Trophoblast cell (in vitro differentiated cells and primary cell): ENCODE data around the gene RILP.
A peak's percentile ranks its signal among the peaks of the same experiment; 100 is the strongest.

Source experiments
- DNase-seq, 2 donors: peaks; one replicate each; pipeline ENCODE4 v3.0.0-alpha.2; 2016
- H2AFZ ChIP-seq: 2 replicates; pipeline ENCODE4 v1.6.1; 2013; ENCODE audit warnings: low read length, moderate library complexity, mild to moderate bottlenecking; ENCODE audit not compliant: insufficient read depth, poor library complexity
- H2AK5ac ChIP-seq: 2 replicates; pipeline ENCODE4 v1.6.1; 2013; ENCODE audit warnings: mild to moderate bottlenecking, low read length
- H2BK120ac ChIP-seq: 2 replicates; pipeline ENCODE4 v1.6.1; 2013; ENCODE audit warnings: low read length, mild to moderate bottlenecking, moderate library complexity; ENCODE audit not compliant: insufficient read depth, poor library complexity
- H2BK12ac ChIP-seq: 2 replicates; pipeline ENCODE4 v1.6.1; 2013; ENCODE audit warnings: mild to moderate bottlenecking, low read length, moderate library complexity
- H2BK5ac ChIP-seq: 2 replicates; pipeline ENCODE4 v1.6.1; 2013; ENCODE audit warnings: low read length, low read depth, moderate library complexity, mild to moderate bottlenecking; ENCODE audit not compliant: poor library complexity
- H3K14ac ChIP-seq: 2 replicates; pipeline ENCODE4 v1.6.1; 2013; ENCODE audit warnings: mild to moderate bottlenecking, low read length
- H3K18ac ChIP-seq: 2 replicates; pipeline ENCODE4 v1.6.1; 2013; ENCODE audit warnings: mild to moderate bottlenecking, low read length
- H3K23ac ChIP-seq: 2 replicates; pipeline ENCODE4 v1.6.1; 2013; ENCODE audit warnings: low read length
- H3K27ac ChIP-seq: 2 replicates; pipeline ENCODE4 v1.5.1; 2013; ENCODE audit warnings: low read depth, mild to moderate bottlenecking, inconsistent platforms, low read length, moderate library complexity
- H3K27me3 ChIP-seq: 2 replicates; pipeline ENCODE4 v1.6.1; 2013; ENCODE audit warnings: inconsistent platforms, mild to moderate bottlenecking, low read length, moderate library complexity; ENCODE audit not compliant: insufficient read depth
- H3K36me3 ChIP-seq, 2 experiments: 1 replicate in 1 of 2; 2 replicates in 1 of 2; pipeline ENCODE4 v1.6.1; 2013; ENCODE audit warnings: low read length in 2 of 2, mild to moderate bottlenecking in 2 of 2, moderate library complexity in 1 of 2; ENCODE audit not compliant: insufficient read depth in 2 of 2, control insufficient read depth in 1 of 2
- H3K4ac ChIP-seq: 2 replicates; pipeline ENCODE4 v1.6.1; 2013; ENCODE audit warnings: low read depth, mild to moderate bottlenecking, low read length, moderate library complexity
- H3K4me1 ChIP-seq, 2 experiments: 1 replicate in 1 of 2; 2 replicates in 1 of 2; pipeline ENCODE4 v1.6.1; 2013; ENCODE audit warnings: low read length in 2 of 2, mild to moderate bottlenecking in 2 of 2, moderate library complexity in 1 of 2; ENCODE audit not compliant: insufficient read depth in 2 of 2, control insufficient read depth in 1 of 2
- H3K4me2 ChIP-seq: 2 replicates; pipeline ENCODE4 v1.6.1; 2013; ENCODE audit warnings: inconsistent platforms, mild to moderate bottlenecking, low read length, moderate library complexity
- H3K4me3 ChIP-seq: 2 replicates; pipeline ENCODE4 v1.5.1; 2013; ENCODE audit warnings: mild to moderate bottlenecking, low read depth, low read length, inconsistent platforms
- H3K79me1 ChIP-seq: one replicate; pipeline ENCODE4 v1.6.1; 2013; ENCODE audit warnings: low read length
- H3K79me2 ChIP-seq: 2 replicates; pipeline ENCODE4 v1.6.1; 2013; ENCODE audit warnings: low read length, mild to moderate bottlenecking; ENCODE audit not compliant: control insufficient read depth, insufficient read depth, poor library complexity
- H3K9ac ChIP-seq: 2 replicates; pipeline ENCODE4 v1.6.1; 2013; ENCODE audit warnings: mild to moderate bottlenecking, low read length
- H3K9me3 ChIP-seq: 2 replicates; pipeline ENCODE4 v1.6.1; 2013; ENCODE audit warnings: low read depth, mild to moderate bottlenecking, control low read depth, inconsistent platforms, low read length; ENCODE audit not compliant: insufficient read depth
- H4K12ac ChIP-seq: 2 replicates; pipeline ENCODE4 v1.6.1; 2013; ENCODE audit warnings: low read depth, mild to moderate bottlenecking, low read length, moderate library complexity
- H4K8ac ChIP-seq: 2 replicates; pipeline ENCODE4 v1.6.1; 2013; ENCODE audit warnings: low read depth, mild to moderate bottlenecking, low read length, moderate library complexity
- H4K91ac ChIP-seq: one replicate; pipeline ENCODE4 v1.6.1; 2013; ENCODE audit warnings: low read depth, mild to moderate bottlenecking, low read length, moderate library complexity
- WGBS: extraction: QIAGEN DNeasy Blood & Tissue Kit; methylation state at CpG from one replicate; pipeline ENCODE4 v1.1.7; 2013; ENCODE audit warnings: missing lambda C conversion rate; ENCODE audit not compliant: insufficient read length, insufficient coverage; ENCODE audit errors: extremely low coverage; 5-methylcytosine and 5-hydroxymethylcytosine counted together

RILP gene

DNA sequence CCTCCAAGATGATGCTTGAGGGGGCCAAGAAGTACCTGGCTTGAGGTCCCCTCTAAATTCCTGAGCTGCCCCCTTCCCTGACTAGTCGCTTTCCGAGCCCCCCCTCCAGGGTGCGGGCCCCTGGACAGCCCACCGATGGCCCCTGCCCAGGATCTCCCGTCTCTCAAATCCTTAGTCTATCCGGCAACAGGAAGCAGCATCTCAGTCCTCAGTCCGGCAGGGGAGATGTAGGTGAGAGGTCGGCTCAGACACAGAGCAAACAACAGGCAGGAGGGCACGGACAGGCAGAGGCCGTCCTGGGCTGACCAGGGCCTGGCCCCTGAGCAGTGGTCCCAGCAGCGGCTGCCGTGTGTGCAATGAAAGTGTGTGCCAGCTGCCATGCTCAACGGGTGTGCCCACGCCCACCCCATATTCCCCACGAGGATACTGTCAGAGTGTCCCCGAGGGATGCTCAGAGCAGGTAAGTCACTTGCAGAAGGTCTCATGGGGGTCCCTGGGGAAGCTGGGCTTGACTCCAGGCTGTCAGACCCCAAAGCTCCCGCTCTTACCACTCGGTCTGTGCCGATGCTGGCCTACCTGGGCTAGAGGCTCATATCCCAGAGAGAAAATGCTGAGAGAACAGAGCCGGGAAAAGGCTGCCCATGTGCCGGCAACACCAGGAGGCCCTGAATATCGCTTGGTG is 28.3 kb downstream of the RILP start:
- no peak overlapping the region for H2AFZ ChIP-seq
- H3K4me2 ChIP-seq, result no peak overlapping the region
- H2BK12ac ChIP-seq, result peak overlapping the region; percentile 59
- H2AK5ac ChIP-seq, result peak overlapping the region; percentile 72
- peaks cover 2% of the 10 kb centered on the region for H3K9me3 ChIP-seq
- no peak overlapping the region for H3K4me3 ChIP-seq
- peak overlapping the region; percentile 17 for H3K4ac ChIP-seq
- H3K14ac ChIP-seq, result peak overlapping the region; percentile 69
- H4K8ac ChIP-seq, result peak overlapping the region; percentile 73
- peak overlapping the region; percentile 58 for H2BK120ac ChIP-seq
- H4K12ac ChIP-seq, result no peak overlapping the region
- no CpG with 5 or more reads among the region's 22 CpGs for WGBS
- DNase-seq, result peak in 1 of 2 donors; percentile 62
- H2BK5ac ChIP-seq, result peak overlapping the region; percentile 42
- H3K79me1 ChIP-seq, result peaks cover 16% of the 10 kb centered on the region
- H3K18ac ChIP-seq, result peak overlapping the region; percentile 72
- no peak overlapping the region for H3K23ac ChIP-seq
- no peaks in the 10 kb centered on the region for H3K27me3 ChIP-seq
- peak overlapping the region; percentile 26 for H3K27ac ChIP-seq
- H4K91ac ChIP-seq, result peak overlapping the region; percentile 82
- H3K9ac ChIP-seq, result no peak overlapping the region
- H3K4me1 ChIP-seq, result peaks cover 12 to 18% of the 10 kb centered on the region in 2 experiments
- peaks cover 4% of the 10 kb centered on the region for H3K79me2 ChIP-seq
- H3K36me3 ChIP-seq, result peaks cover 14 to 22% of the 10 kb centered on the region in 2 experiments

DNA sequence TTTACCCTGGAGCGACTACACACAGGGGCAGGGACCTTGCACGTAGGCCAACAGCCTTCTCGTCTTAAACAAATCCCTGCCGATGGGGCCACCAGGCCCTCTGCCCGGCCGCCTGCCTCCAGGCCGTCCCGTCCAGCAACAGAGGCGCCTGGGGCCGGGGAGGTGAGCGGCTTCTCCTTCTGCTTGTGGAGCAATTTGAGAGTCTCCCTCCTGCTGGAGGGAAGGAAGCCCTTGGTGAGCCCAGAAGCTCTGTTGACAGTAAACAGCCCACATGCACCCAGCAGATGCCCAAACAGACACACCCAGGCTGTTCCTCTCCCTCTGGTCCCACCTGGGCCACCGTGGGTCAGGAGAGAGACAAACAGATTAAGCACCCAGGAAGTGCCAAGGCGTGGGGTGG is 29.2 kb downstream of the RILP start:
- Histone ChIP-seq H3K4me2 (no peak overlapping the region), H3K23ac (no peak overlapping the region), H2AFZ (no peak overlapping the region), H2BK5ac (peak overlapping the region; percentile 13), H4K8ac (no peak overlapping the region), H3K18ac (no peak overlapping the region), H3K14ac (no peak overlapping the region), H3K79me1 (peaks cover 16% of the 10 kb centered on the region), H4K91ac (peak overlapping the region; percentile 82), H3K79me2 (peaks cover 4% of the 10 kb centered on the region), H3K9me3 (peaks cover 2% of the 10 kb centered on the region), H3K9ac (no peak overlapping the region), H2BK12ac (no peak overlapping the region), H2AK5ac (no peak overlapping the region), H3K36me3 (peaks cover 17 to 26% of the 10 kb centered on the region in 2 experiments), H3K27ac (no peak overlapping the region), H4K12ac (no peak overlapping the region), H3K4ac (no peak overlapping the region), H3K4me1 (peaks cover 12 to 18% of the 10 kb centered on the region in 2 experiments), H2BK120ac (no peak overlapping the region), H3K4me3 (no peak overlapping the region), H3K27me3 (no peaks in the 10 kb centered on the region)
- DNase-seq, result peak; percentile 93 to 94
- WGBS, result no CpG with 5 or more reads among the region's 13 CpGs

DNA sequence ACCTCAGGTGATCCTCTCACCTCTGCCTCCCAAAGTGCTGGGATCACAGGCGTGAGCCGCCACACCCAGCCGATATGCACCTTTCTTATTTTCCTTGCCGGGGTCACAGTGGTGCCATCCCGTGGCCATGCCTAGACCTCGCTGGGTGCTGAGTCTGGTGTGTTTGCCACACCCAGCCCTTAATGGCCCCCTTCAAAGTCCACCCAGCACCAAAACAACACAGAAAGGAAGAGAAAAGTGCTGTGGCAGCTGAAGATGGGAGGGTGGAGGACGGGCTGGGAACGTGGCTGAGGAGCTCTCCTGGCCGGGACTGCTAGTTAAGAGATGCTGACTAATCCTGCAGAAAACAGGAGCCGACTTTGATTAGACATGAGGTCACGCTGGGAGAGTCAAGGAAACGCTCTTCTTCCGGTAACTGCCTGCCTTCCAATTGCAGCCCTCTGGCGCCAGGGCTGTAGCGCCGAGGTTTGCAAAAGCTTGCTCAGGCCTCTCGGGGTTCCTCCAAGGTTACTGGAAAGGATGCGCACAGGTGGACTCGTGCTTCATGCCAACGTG is 32.0 kb downstream of the RILP start:
- no CpG with 5 or more reads among the region's 20 CpGs for WGBS
- H3K9ac ChIP-seq, result no peak overlapping the region
- H3K9me3 ChIP-seq, result no peaks in the 10 kb centered on the region
- H3K27ac ChIP-seq, result no peak overlapping the region
- H3K4me3 ChIP-seq, result no peak overlapping the region
- H4K8ac ChIP-seq, result no peak overlapping the region
- H2BK12ac ChIP-seq, result no peak overlapping the region
- H4K91ac ChIP-seq, result no peak overlapping the region
- H3K79me2 ChIP-seq, result peaks cover 4% of the 10 kb centered on the region
- H3K23ac ChIP-seq, result no peak overlapping the region
- no peak overlapping the region for H3K4me2 ChIP-seq
- H2AFZ ChIP-seq, result no peak overlapping the region
- H2BK5ac ChIP-seq, result no peak overlapping the region
- no peak overlapping the region for H2AK5ac ChIP-seq
- no peak overlapping the region for H4K12ac ChIP-seq
- H3K27me3 ChIP-seq, result no peaks in the 10 kb centered on the region
- no peak overlapping the region for H3K4ac ChIP-seq
- H2BK120ac ChIP-seq, result no peak overlapping the region
- H3K14ac ChIP-seq, result no peak overlapping the region
- H3K79me1 ChIP-seq, result peaks cover 16% of the 10 kb centered on the region
- DNase-seq, result peak; percentile 74 to 76
- H3K4me1 ChIP-seq, result peaks cover 12 to 18% of the 10 kb centered on the region in 2 experiments
- peaks cover 22 to 30% of the 10 kb centered on the region in 2 experiments for H3K36me3 ChIP-seq
- no peak overlapping the region for H3K18ac ChIP-seq

DNA sequence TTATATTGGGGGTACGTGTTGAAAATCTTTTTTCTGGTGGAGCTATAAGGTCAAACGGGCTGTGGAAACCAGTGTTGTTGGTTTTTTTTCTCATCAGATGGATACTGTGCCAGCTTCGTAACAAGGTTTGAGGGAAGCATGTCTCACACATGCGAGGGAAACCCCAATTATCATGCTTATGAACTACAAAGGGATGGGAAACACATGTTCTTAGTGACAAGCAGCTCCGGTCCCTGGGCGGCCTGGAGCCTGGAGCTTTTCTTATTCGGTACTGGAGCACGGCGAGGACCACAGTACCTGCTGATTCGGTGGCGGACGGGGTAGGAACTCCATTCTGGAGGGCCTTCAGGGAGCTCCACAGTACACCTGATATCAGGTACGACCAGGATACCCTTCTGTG is 33.6 kb downstream of the RILP start:
- H3K27me3 ChIP-seq, result no peaks in the 10 kb centered on the region
- H4K12ac ChIP-seq, result no peak overlapping the region
- H4K8ac ChIP-seq, result no peak overlapping the region
- no peak overlapping the region for H3K9ac ChIP-seq
- no CpG with 5 or more reads among the region's 13 CpGs for WGBS
- no peak overlapping the region for H4K91ac ChIP-seq
- H2AK5ac ChIP-seq, result no peak overlapping the region
- H3K4me2 ChIP-seq, result no peak overlapping the region
- no peak overlapping the region for H2BK120ac ChIP-seq
- H3K4ac ChIP-seq, result no peak overlapping the region
- H3K4me3 ChIP-seq, result no peak overlapping the region
- DNase-seq, result no peak
- H2AFZ ChIP-seq, result no peak overlapping the region
- H3K4me1 ChIP-seq, result peaks cover 8 to 12% of the 10 kb centered on the region in 2 experiments
- H3K14ac ChIP-seq, result no peak overlapping the region
- no peak overlapping the region for H2BK12ac ChIP-seq
- H3K27ac ChIP-seq, result no peak overlapping the region
- H3K9me3 ChIP-seq, result no peaks in the 10 kb centered on the region
- H2BK5ac ChIP-seq, result no peak overlapping the region
- H3K23ac ChIP-seq, result no peak overlapping the region
- H3K79me2 ChIP-seq, result peaks cover 3% of the 10 kb centered on the region
- no peak overlapping the region for H3K18ac ChIP-seq
- peaks cover 27 to 30% of the 10 kb centered on the region in 2 experiments for H3K36me3 ChIP-seq
- H3K79me1 ChIP-seq, result peaks cover 12% of the 10 kb centered on the region
